Stimulated activated CD8-positive, alpha-beta memory T cell treated with anti-CD3 and anti-CD28 coated beads, Interleukin-7, amount 100 ng/mL, for 48 hours (primary cell): ENCODE measurements around the gene JAK1.
"Not testable (repeated sequence)": the region's sequence is repeated elsewhere in the genome, so short reads cannot be mapped to it uniquely, and the experiment has no call there.

Experiments used
- DNase-seq, 2 donors: peaks; one replicate each; pipeline ENCODE4 v3.0.0-alpha.2; 2020; ENCODE audit warnings: low read depth in 1 of 2; ENCODE audit errors: extremely low read depth in 1 of 2

The JAK1 gene

DNA sequence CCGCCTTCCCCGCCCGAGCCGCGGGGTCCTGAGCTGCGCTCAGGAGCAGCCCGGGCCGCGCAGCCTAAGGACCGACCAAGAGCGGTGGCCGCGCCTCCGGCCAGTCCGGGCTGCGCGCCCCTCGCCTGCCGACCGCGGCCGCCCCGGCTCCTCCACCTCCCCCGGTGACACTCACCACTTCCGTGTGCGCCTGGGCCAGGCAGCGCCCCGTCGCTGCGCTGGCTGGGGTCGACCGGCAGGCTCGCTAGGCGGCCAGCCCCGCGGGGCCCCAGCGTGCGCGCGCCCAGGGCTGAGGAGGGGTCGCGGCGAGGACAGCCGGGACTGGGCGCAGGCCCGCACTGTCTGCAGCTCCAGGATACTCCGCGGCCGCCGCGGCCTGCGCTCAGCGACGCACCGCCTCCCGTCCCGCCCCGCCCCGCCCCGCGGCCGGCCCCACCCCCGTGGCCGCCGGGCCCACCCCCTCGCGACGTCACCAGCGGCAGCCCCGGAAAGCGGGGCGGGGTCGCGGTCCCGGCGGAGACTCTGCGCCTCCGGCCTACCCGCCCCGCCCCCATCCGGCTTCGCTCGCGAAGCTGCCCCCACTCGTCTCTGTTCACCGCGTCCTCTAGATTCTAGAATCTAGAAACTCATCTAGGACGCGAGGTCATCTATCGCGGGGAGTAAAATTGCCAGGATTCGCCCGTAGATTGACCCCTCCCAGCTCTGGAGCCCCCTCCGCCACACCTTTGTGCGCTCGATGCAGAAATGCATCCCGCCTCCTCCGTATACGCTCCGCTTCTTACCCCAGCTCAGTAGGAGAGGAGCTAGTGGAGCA lies at the start of gene JAK1:
TSS of gene JAK1 (minus strand) at position 392 of the 814 bp plus-strand sequence. CDS start 80,285 bp downstream, outside the sequence.
- DNase-seq = peak; percentile 76

DNA sequence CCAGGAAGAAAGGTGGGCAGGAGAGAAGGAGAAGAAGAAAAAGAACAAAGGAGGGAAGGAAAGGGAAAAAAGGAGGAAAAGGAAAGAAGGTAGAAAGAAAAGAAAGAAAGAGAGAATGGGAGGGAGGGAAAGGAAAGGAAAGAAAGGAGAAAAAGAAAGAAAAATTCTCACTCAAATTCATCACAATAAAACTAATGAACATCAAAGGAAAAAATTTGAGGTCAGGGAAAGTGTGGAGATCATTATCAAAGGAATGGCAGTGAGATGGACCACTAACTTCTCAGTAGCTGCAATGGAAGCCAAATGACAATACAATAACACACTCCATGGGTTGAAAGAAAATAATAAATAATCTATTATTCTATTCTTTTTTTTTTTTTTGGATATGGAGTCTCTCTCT lies 48.0 kb upstream of the JAK1 start:
- no peak for DNase-seq

DNA sequence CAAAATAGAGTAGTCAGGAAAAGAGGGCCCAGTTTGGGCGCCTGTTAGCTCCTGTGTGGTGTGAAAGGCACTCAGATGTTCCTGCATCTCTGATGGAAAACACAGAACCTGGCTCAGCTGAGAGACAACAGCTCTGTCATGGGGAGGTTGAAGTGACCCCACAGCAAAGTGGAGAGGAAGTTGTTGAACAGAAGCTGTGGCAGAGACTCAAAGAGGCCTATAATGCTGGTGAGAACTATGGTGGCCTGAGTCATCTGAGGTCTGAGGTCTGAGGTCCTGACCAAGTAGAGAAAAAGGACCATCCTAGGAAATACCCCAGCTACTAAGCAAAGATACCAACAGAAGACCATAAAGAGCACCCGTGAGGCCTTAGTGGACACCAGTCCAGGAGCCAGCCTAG lies 45.6 kb upstream of the JAK1 start:
- DNase-seq = no peak

DNA sequence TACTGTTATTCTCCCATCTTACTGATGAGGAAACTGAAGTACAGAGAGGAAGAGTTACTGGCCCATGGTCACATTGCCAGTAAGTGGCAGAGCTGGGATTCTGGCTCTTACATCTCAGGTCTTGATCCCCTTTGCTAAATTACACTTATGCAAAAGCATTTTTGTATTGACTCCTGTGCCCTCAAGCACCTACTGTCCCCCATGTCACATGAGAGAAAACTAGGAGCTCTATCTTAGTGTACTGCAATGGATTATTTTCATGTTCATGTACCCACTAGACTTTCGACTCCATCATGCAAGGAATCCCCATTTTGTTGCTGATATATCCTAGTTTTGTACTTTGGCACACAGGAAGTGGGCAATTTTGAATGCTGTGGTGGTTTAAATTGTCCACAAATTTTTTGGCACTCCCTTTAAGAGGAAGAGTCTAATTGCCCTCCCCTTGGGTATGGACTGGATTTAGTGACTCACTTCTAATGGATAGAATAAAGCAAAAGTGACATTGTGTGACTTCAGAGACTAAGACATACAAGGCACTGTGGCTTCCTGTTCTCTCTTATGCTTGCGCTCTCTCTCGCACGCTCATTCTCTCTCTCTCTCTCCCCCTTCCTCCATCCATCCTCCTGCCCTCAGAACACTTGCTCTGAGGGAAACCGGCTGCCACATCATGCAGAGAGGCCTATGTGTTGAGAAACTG lies 43.5 kb upstream of the JAK1 start:
- no peak for DNase-seq

DNA sequence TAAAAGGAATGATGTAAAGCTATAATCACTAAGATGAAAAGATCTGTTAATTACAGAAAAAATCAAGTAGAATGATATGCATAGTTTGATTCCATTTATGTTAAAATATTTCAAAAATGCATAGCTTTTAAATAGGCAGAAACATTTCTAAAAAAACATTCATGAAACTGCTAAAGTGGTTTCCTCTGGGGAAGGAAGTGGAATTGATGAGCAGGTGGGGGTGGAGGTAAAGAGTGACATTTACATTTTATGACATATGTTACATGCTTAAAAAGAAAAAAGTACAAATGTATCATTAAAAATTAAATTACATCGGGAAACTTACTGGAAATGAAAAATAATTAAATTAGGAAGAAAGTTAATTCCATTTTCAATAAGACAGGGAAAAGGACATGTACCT lies 42.8 kb upstream of the JAK1 start:
- no peak for DNase-seq

DNA sequence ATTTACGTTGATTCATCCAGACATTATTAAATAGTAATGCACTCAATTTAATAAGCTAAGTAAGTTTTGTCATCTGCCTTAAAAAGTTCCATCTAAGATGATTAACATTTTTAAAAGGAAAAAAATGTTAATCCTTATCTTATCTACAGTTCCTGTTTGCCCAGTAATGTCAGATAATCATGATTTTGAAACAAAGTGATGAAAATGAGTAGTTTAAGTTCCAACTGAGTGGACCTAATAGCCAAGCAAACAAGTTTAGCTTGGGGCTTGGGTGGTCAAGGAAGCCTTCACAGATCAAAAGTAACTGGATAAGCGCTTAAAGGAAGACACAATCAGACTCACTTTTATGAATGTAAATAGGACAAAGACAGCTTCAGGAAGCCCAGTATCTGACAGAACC lies 40.5 kb upstream of the JAK1 start:
- DNase-seq = no peak

DNA sequence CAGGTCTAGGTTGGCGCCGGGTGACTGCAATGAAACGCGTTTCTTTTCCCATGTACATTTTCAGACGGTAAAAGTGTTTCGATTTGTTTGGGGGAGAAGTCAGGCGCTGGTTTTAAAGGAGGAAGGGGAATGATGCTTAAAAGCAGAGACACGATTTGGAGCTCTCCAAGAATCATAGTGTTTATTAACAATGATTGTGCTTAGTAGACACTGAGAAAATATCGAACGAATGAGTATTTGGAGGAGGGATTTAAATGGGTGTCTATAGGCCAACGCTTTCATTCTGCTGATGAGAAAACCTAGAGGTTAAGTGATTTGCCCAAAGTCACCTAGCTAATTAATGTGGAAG lies 36.9 kb upstream of the JAK1 start:
- DNase-seq = no peak

DNA sequence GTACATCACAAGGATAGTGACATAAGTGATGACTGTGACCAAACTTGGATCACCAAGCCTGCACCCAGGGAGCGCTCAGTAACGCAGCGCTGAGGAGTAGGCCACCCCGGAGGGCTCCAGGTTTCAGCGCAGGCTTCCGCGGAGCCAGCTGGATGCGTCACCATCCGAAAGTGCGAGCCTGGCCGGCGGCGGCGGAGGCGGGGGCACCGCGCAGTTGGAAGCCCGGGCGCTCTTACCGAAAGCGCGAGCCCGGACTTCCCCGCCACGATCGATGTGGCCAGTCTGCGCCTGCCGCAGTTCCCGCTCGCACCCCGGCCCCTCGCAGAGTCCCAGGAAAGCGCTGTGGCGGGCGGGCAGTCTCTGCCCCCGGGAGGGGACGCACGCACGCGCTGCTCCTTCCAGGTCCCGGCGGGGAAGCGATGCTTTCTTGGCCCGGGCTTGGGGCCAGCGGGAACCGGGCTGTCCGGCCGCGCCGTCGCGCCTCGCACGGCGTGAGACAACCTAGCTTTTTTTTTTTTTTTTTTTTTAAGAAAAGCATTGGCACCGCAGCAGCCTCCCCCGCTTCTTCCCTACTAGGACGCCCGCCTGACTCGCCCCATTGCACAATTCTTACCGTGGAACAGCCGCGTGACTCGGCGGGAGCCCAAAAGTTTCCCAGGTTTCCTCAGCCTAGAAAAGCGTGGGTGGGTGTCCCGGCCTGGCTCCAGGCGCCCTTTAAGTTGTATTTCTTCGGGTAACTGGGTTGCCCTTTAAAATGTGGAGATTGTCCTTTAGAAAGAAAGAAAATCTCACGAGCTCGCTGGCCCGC lies 36.4 kb upstream of the JAK1 start:
- DNase-seq = peak; percentile 64 to 68

DNA sequence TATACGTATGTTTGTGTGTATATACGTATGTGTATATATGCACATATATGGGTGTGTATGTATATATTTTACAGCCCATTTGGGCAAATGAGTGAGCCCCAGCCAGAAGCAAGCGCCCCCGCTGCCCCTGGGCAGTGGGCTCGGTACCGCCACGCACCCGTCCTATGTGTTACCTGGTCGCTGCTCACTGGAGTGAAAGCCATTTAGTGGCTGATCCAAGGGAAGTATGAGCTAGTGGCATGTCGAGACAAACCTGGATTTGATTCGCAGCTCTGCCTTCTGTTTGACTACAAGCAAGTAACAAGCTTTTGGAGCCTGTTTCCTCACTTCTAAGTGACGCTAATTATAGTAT lies 35.8 kb upstream of the JAK1 start:
- no peak for DNase-seq

DNA sequence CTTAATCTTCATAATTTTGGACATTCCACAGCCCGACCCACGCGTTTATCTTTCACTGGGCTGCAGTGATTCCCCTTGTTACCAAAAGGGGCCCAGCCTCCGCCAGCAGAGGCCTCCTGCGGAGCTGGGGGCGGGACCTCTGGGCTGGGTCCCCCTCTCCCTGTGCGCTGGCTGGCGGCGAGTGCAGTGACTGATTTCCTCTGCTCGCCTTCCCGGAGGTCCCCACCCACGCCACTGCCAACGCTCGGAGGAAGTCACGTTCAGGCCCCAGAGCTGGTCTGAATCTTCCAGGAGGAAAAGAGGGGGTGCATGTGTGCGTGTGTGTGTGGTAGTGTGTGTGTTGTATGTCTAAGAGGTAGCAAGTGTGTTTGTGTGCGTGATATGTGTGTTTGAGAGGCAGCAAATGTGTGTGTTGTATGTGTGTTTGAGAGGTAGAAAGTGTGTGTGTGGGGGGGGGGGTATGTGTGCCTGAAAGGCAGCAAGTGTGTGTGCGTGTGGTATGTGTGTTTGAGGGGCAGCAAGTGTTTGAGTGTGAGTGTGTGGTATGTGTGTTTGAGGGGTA lies 35.0 kb upstream of the JAK1 start:
- peak; percentile 69 to 82 for DNase-seq

DNA sequence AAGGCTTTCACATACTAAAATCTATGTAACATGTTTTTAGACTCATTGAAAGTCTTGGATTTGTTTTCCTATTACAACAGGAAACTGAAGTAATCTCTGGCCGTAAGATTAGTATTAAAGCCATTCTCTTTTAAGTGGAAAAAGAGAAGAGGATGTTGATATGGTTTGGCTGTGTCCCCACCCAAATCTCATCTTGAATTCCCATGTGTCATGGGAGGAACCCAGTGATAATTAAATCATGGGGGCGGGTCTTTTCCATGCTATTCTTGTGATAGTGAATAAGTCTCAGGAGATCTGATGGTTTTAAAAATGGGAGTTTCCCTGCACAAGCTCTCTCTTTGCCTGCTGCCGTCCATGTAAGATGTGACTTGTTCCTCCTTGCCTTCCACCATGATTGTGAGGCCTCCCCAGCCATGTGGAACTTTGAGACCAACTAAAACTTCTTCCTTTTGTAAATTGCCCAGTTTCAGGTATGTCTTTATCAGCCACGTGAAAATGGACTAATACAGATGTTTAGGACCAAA lies 32.1 kb upstream of the JAK1 start:
- not testable (repeated sequence) for DNase-seq

DNA sequence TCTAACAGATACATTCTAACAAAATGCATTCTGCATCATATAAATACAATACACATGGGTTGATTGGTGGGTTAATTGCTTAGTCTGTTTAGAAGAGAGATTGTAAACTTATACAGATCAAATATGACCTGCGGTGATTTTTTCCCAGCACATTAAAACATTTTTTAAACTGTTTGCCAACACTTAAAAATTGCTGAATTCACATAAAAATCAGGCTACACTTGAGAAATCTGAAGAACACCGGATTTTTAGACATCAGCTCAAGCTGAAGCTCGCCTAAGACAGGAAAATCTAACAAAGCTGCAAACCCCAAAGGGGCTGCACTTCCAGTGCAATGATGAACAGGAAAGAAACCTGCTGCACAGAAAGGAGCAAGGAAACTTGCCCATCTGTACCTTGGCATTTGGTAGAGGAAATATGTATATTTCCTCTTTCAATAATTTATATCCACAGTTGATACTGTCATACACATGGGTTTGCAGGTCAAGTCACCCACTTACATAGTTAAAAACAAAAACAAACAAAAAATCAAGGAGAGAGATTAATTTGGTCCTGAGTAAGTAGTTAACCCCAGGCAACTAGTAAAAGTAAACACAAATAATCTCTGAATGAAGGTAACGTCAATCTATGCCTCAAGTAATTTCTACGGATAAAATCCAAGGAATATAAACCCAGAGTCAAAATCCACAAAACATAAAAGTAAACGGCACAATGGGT lies 30.4 kb upstream of the JAK1 start:
- no peak for DNase-seq

DNA sequence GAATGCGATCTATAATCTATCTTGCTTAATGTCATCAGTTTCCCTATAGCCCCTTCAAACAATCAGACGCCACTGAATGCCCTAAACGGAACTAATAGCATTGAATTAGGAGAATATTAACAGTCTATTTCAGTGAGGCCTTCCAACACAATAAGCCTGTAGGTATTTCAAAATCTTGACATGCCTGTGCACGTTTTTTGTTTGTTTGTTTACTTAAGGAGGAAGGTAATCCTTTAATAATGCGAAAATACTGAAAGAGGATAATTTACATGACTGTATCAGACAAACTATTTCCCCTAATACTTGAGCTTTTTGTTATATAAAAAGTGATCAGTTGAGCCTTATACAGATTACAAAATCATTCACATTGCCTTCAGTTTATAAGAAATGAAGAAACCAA lies 29.0 kb upstream of the JAK1 start:
- no peak for DNase-seq

DNA sequence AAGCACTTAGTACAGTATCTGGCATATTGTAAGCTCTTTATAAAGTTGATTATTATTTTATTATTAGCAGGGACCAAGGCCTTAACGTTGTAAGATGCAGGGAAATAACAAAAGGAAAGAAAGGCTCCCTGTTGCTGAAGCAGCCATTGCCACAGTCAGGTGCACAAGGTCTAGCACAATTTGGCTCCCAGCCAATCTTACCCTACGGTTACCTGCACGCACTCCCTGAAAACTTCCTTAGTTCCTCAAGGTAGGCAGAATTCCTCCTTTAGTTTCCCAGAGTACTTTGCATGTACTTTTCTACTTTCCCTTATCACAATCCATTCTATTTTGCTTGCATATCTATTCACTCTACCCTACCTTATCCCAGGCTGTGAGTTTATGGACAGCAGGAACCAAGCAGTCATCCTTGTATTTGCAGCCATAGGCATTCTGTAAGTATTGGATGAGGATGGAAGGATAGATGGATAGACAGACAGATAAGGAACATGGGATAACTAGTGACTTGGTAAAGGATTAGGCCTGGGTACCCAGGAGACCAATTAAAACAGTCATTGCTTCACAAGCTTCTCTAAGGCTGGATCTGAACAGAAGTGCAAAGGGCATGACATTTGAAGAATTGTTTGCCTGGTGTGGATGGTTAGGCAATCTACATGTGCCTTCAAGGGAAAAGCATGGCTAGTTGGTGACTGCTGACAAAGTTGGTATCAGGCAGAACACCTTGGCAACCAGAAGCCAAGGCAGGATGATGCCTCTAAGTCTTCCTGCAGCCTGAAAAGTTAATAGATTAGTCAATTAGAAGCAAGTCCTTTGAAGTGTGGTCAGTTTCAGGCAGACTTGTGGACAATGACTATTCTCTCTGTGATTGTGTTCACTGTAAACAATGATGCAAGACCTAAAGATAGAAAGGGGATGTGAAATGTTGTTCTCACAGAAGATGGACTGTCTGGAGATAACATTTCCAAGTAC lies 20.8 kb upstream of the JAK1 start:
- DNase-seq = no peak

DNA sequence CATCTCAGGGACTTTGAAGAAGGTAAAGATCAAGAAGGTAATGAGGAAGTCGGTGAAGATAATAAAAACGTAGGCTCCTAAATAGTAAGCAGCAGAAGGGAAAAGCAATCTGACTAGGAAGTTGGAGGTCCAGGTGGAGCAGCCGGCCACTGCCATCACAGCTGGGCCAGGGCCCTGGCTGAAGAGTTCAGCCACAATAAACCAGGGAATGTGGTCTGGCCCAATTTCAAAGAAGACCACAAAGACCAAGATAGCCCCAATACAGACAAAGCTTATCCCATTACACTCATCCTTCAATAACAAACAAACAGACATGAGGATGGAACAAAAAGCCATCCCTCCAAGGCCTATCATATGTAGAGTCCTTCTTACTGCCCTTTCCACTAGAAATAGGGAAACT lies 18.4 kb upstream of the JAK1 start:
- no peak for DNase-seq

DNA sequence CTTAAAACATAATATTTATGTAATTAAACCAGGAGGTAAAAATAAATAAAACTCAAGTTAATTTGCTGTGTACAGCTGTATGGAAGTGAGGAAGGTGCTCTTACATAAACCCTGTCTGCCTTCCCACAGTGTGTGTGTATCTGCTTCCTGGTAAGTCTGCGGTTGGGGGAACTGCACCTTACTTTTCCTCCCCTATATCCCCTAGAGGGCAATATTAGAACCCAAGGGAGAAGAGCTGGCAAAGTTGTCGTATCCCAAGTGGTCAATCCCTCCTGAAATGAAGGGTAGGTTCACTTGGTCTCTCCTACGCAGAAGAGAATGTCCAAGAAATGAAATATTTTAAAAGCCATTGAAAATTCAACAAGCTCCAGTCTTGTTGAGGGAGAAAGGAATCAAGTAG lies 17.8 kb upstream of the JAK1 start:
- no peak for DNase-seq

DNA sequence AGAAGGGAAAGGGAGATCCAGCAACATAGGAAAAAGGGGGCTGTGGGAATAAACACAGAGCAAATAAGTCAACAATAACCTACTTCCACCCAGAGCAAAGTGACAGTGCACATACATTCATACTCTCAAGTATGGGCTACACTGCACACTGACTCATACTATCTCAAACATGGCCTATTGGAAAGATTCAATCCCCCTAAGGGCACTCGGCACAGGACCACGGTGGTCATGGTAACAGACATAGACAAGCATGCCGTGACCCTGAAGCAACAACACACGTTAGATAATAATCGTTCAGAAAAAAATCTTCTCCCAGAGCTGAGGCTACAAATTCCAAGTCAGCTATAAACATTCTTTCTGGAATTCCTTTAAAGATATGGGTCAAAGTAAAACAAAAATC lies 16.8 kb upstream of the JAK1 start:
- DNase-seq = no peak

DNA sequence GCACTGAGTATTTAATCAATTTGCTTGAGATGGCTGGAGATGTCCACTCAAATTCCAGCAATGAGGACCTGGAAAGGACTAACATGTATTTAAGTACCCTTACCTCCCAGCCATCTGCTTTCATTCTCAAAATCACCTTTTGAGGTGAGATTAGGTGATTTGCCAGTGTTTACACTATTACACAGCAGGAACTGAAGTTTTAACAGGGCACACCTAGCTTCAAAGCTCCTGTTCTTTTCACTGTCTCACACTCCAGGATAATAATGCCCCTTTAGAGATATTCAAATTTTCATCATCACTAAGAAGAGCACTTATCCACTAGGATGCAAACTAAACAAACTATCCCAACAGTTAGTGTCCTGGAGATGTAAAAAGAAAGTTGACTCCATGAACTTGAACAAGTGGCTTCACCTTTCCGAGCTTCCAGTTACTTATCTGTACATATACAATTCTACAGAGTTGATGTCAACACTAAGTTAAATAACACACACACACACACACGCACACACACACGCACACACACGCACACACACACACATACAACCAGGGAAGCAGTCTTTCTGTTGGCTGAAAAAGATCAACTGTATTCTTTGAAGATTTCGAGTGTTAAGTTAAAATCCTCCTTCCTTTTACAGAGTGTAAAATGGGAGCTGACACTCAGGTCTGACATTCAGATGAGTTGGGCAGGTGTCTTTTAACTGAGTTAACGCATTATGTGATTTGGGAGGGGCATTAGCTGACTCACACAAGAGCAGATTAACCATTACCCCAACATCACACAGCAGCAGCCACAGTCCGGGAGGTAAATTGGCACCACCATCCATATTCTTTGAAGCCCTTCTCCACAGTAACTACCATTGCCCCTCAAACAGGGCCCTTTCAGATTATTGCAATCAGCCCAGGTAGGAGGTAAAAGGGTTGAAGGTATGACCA lies 15.5 kb upstream of the JAK1 start:
- DNase-seq = no peak
